Measurements from ENCODE around the gene RTN4R.
"Not testable (repeated sequence)": the region's sequence is repeated elsewhere in the genome, so short reads cannot be mapped to it uniquely, and the experiment has no call there.

The RTN4R gene

DNA sequence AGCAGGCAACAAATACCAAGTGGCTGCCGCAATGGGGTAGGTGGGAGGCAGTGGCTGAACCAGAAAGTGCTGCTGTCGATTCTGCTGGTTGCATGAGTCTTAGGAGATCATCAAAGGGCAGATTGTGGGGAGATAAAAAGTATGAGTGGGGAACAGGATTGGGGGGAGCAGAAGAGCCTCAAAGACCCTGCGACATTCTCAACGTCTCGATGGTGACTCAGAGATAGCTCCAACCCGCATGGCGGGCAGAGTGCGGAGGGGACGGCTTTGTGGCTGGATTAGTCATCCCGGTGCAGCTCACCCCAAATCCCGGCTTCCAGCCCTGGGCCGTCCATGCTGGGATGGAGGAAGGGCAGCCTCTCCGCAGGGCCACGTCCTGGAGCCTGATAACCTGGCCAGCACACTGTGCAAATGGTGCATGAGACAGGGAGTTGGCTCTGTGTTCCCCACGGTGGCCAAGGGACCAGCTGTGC is 11.6 kb upstream of the RTN4R start:
- TF ChIP-seq, protein P1, sequence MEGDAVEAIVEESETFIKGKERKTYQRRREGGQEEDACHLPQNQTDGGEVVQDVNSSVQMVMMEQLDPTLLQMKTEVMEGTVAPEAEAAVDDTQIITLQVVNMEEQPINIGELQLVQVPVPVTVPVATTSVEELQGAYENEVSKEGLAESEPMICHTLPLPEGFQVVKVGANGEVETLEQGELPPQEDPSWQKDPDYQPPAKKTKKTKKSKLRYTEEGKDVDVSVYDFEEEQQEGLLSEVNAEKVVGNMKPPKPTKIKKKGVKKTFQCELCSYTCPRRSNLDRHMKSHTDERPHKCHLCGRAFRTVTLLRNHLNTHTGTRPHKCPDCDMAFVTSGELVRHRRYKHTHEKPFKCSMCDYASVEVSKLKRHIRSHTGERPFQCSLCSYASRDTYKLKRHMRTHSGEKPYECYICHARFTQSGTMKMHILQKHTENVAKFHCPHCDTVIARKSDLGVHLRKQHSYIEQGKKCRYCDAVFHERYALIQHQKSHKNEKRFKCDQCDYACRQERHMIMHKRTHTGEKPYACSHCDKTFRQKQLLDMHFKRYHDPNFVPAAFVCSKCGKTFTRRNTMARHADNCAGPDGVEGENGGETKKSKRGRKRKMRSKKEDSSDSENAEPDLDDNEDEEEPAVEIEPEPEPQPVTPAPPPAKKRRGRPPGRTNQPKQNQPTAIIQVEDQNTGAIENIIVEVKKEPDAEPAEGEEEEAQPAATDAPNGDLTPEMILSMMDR (IDR thresholded peaks at IDR 0.05; ENCODE audit: borderline replicate concordance, control extremely low read depth, extremely low read depth, insufficient read depth, missing control alignments): no peak
- DNase-seq (ENCODE audit: low spot score): no peak
- in situ Hi-C loops (cut with MboI; ENCODE audit: low sequenced_read_pairs, unreplicated experiment): no loop called here

DNA sequence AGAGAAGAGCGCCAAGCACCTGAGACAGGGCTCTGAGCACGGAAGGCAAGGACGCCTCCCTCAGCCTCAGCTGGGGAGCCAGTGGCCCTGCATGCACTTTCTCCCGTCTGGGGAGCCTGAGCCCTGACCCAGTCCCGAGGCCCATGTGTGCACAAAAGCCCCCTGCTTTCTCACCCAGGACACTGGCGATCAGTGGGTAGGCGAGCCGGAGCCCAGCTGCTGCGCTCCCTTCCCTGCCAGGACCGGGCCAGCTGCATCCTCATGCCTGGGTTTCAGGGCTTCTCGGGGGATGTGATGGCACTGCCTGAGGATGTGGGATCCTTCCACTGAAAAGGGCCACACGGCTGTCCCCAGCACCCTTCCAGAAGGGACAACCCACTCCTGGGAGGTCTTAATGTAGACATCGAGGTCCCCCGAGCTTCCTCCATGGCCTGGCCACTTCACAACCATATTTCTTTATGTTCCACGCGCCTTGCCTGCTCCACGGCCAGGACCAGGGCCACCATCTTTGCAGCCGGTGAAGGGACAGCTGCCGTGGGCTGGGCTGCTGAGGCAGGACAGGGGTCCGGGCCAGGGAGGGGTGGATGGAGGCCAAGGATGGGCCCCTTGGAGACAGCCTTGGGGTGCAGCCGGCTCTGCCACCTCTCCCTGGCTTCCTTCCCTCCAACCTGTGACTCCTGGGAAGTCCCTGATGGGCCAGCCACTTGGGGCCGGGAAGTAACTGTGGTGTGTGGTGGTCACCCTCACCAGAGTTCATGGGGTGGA is 10.8 kb upstream of the RTN4R start:
- in situ Hi-C loops (cut with MboI; ENCODE audit: low sequenced_read_pairs, unreplicated experiment); DNase-seq (ENCODE audit: low spot score): not testable (repeated sequence)

DNA sequence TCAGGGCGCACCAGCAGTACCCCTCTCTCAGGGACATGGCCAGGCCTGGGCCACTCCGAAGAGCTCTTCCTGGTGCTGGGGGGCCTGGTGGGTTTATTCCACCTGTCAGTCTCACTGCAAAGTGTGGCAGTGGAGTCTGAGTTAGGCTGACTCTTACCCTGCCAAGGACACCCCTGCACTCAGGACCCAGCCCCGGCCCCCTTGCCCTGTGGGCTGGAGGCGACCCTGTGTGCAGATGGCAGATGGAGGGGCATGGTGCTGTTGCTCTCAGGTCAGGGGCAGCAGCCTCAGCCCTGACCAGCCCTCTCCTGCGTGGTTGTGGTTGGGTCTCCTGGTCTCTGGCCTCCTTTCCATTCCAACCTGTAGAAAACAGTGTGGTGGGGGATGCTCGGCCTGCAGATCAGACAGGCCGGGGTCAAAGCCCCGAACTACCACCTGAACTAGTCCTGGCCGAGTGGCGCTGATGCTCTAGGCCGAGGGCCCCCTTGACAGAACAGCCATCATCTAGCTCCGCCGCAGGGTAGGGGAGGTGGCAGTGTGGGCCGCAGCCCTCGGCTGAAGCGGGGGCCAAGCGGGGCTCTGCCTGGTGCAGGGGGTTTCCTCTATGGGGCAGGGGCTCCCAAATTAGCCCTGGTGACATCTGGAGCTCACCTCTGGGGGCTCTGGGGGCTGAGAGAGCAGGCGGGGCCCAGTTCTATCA is 10.0 kb upstream of the RTN4R start:
- in situ Hi-C loops (cut with MboI; ENCODE audit: low sequenced_read_pairs, unreplicated experiment); DNase-seq (ENCODE audit: low spot score): not testable (repeated sequence)

DNA sequence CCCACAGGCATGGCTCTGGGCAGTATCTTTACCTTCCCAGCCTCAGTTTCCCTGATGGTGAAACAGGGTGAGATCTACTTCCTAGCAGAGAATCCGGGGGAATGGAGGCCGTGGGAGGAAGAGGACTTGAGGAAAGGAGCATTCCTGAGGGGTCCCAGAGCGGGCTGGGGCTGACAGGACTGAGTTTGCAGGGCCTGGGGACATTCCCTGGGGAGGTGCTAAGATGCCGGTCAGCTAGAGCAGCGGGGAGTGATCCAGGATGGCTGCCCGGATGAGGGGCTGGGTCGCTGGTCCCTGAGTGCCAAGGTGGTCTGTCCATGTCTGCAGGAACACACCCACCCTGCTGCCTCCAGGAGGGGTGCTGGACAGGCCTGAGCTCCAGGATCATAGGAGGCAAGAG is 8.3 kb upstream of the RTN4R start:
- in situ Hi-C loops (cut with MboI; ENCODE audit: low sequenced_read_pairs, unreplicated experiment): no loop called here
- TF ChIP-seq, protein P1 (IDR thresholded peaks at IDR 0.05; ENCODE audit: borderline replicate concordance, control extremely low read depth, extremely low read depth, insufficient read depth, missing control alignments): no peak
- DNase-seq (ENCODE audit: low spot score): no peak

DNA sequence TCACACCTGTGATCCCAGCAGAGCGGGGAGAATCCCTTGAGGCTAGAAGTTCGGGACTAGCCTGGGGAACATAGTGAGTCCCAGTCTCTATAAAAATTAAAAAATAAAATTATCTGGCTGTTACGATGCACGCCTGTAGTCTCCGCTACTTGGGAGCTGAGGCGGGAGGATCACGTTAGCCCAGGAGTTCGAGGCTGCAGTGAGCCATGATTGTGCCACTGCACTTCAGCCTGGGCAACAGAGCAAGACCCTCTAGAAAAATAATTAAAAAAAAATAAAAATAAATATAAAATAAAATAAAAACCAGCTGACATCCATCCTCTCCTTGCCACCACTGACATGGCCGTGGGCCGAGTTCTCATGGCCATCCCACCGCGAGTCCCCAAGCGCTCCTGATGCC is 7.7 kb upstream of the RTN4R start:
- in situ Hi-C loops (cut with MboI; ENCODE audit: low sequenced_read_pairs, unreplicated experiment): no loop called here
- no peak for DNase-seq (ENCODE audit: low spot score)
- TF ChIP-seq, protein P1 (IDR thresholded peaks at IDR 0.05; ENCODE audit: borderline replicate concordance, control extremely low read depth, extremely low read depth, insufficient read depth, missing control alignments): no peak

DNA sequence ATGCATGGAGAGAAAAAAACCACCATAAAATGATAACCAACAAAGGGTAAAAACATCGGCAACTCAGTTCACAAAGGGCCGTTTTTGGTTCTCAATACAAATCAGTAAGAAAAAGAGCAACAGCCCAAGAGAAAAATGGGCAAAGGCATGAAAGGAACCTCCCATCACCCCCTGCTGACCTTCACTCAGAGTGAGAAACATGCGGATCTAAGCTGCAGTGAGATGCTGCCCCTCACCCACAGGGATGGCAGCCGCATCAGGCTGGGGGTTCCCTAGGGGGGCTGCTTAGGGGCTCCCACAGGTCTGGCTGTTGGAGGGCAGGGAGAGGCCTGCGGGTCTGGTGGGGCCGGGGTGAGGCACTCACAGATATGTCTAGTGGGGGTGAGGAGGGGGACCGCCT is 7.2 kb upstream of the RTN4R start:
- in situ Hi-C loops (cut with MboI; ENCODE audit: low sequenced_read_pairs, unreplicated experiment); DNase-seq (ENCODE audit: low spot score): not testable (repeated sequence)

DNA sequence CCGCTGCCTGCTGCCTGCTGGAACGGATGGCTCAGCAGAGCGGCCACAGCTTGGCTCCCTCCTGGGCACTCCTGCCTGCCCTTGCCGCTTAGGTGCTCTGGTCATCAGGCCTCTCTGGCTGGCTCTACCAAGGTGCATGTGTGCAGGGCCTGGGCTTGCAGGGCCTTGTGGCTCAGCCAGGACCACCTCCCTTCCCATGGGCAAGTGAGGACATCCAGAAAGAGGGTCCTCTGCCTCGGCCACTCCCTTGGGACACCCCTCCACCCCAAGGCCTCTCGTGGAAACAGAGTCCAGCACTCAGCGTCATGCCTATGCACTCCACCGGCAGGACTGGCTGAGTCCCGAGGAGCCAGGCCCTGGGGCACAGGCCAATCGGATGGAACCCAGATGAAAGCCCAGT is 6.3 kb upstream of the RTN4R start:
- in situ Hi-C loops (cut with MboI; ENCODE audit: low sequenced_read_pairs, unreplicated experiment); DNase-seq (ENCODE audit: low spot score): not testable (repeated sequence)

DNA sequence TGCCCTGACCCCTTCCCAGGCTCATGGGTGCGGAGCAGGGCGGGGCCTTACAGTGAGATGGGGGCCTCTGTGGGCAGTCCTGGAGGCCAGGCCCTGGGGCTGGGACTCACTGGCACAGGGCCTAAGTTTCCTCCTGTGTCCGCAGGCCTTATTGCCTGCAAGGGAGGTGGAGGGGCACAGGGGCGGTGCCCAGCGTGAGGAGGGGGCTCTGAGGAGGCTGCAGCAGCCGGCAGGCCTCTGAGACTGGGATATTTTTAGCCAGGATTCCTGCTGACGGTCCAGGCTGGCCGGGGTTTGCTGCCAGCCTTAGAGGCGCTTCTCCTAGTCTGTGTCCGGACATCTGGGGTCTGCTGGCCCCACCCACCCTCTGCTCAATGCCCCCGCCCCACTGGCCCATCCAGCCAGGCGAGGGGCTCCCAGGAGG is 5.7 kb upstream of the RTN4R start:
- TF ChIP-seq, protein P1 (IDR thresholded peaks at IDR 0.05; ENCODE audit: borderline replicate concordance, control extremely low read depth, extremely low read depth, insufficient read depth, missing control alignments): no peak
- in situ Hi-C loops (cut with MboI; ENCODE audit: low sequenced_read_pairs, unreplicated experiment): no loop called here
- no peak for DNase-seq (ENCODE audit: low spot score)

Data from GM13976 (cell line).